ENCODE measurements around the gene ZNF484.
"Not testable (repeated sequence)": the region's sequence is repeated elsewhere in the genome, so short reads cannot be mapped to it uniquely, and the experiment has no call there.

Gene ZNF484

GRCh38 chr9:92857236-92857635 is 20.6 kb downstream of the ZNF484 start:
- Histone ChIP-seq H2AFZ (ENCODE audit: low read length, unreplicated experiment) (no peak overlapping the region), H3K4me1 (ENCODE audit: control insufficient read depth, insufficient read depth, low read length, unreplicated experiment) (no peaks in the 10 kb centered on the region), H3K27me3 (ENCODE audit: insufficient read depth, low read length) (no peaks in the 10 kb centered on the region), H3K4me3 (ENCODE audit: low read depth, low read length) (no peak overlapping the region), H3K36me3 (ENCODE audit: insufficient read depth, low read length) (peaks cover 72% of the 10 kb centered on the region), H3K79me2 (ENCODE audit: control insufficient read depth, insufficient read depth, low read length, unreplicated experiment) (peaks cover 6% of the 10 kb centered on the region), H3K27ac (ENCODE audit: low read depth, low read length) (no peak overlapping the region)

- no peak overlapping the region for H2AFZ ChIP-seq (ENCODE audit: low read length, unreplicated experiment)
- no peaks in the 10 kb centered on the region for H3K27me3 ChIP-seq (ENCODE audit: insufficient read depth, low read length)
- peaks cover 3% of the 10 kb centered on the region for H3K79me2 ChIP-seq (ENCODE audit: control insufficient read depth, insufficient read depth, low read length, unreplicated experiment)
- peaks cover 81% of the 10 kb centered on the region for H3K36me3 ChIP-seq (ENCODE audit: insufficient read depth, low read length)
- no peak overlapping the region for H3K4me3 ChIP-seq (ENCODE audit: low read depth, low read length)
- no peaks in the 10 kb centered on the region for H3K4me1 ChIP-seq (ENCODE audit: control insufficient read depth, insufficient read depth, low read length, unreplicated experiment)
- H3K27ac ChIP-seq (ENCODE audit: low read depth, low read length), result no peak overlapping the region
Measured at GRCh38 chr9:92853716-92854115, 24.1 kb downstream of the ZNF484 start.

GRCh38 chr9:92850898-92851297 is 26.9 kb downstream of the ZNF484 start:
- H2AFZ ChIP-seq (ENCODE audit: low read length, unreplicated experiment), result no peak overlapping the region
- H3K27ac ChIP-seq (ENCODE audit: low read depth, low read length), result no peak overlapping the region
- H3K79me2 ChIP-seq (ENCODE audit: control insufficient read depth, insufficient read depth, low read length, unreplicated experiment), result no peaks in the 10 kb centered on the region
- no peak overlapping the region for H3K4me3 ChIP-seq (ENCODE audit: low read depth, low read length)
- H3K36me3 ChIP-seq (ENCODE audit: insufficient read depth, low read length), result peaks cover 89% of the 10 kb centered on the region
- H3K4me1 ChIP-seq (ENCODE audit: control insufficient read depth, insufficient read depth, low read length, unreplicated experiment), result no peaks in the 10 kb centered on the region
- no peaks in the 10 kb centered on the region for H3K27me3 ChIP-seq (ENCODE audit: insufficient read depth, low read length)

GRCh38 chr9:92848740-92849139 is 29.1 kb downstream of the ZNF484 start:
- H3K27ac ChIP-seq (ENCODE audit: low read depth, low read length); H3K4me1 ChIP-seq (ENCODE audit: control insufficient read depth, insufficient read depth, low read length, unreplicated experiment); H3K79me2 ChIP-seq (ENCODE audit: control insufficient read depth, insufficient read depth, low read length, unreplicated experiment); H3K27me3 ChIP-seq (ENCODE audit: insufficient read depth, low read length); H3K4me3 ChIP-seq (ENCODE audit: low read depth, low read length); H2AFZ ChIP-seq (ENCODE audit: low read length, unreplicated experiment): not testable (repeated sequence)
- H3K36me3 ChIP-seq (ENCODE audit: insufficient read depth, low read length), result peaks cover 82% of the 10 kb centered on the region

GRCh38 chr9:92846662-92847145 is 31.1 kb downstream of the ZNF484 start:
- Histone ChIP-seq H3K36me3 (ENCODE audit: insufficient read depth, low read length) (peaks cover 67% of the 10 kb centered on the region), H2AFZ (ENCODE audit: low read length, unreplicated experiment) (no peak overlapping the region), H3K27me3 (ENCODE audit: insufficient read depth, low read length) (no peaks in the 10 kb centered on the region), H3K27ac (ENCODE audit: low read depth, low read length) (no peak overlapping the region), H3K79me2 (ENCODE audit: control insufficient read depth, insufficient read depth, low read length, unreplicated experiment) (no peaks in the 10 kb centered on the region), H3K4me3 (ENCODE audit: low read depth, low read length) (no peak overlapping the region), H3K4me1 (ENCODE audit: control insufficient read depth, insufficient read depth, low read length, unreplicated experiment) (no peaks in the 10 kb centered on the region)

- not testable (repeated sequence) for H3K4me1 ChIP-seq (ENCODE audit: control insufficient read depth, insufficient read depth, low read length, unreplicated experiment); H3K79me2 ChIP-seq (ENCODE audit: control insufficient read depth, insufficient read depth, low read length, unreplicated experiment); H2AFZ ChIP-seq (ENCODE audit: low read length, unreplicated experiment); H3K36me3 ChIP-seq (ENCODE audit: insufficient read depth, low read length); H3K27me3 ChIP-seq (ENCODE audit: insufficient read depth, low read length); H3K4me3 ChIP-seq (ENCODE audit: low read depth, low read length); H3K27ac ChIP-seq (ENCODE audit: low read depth, low read length)
Measured at GRCh38 chr9:92838411-92838810, 39.4 kb downstream of the ZNF484 start.

- Histone ChIP-seq H2AFZ (ENCODE audit: low read length, unreplicated experiment) (no peak overlapping the region), H3K36me3 (ENCODE audit: insufficient read depth, low read length) (no peaks in the 10 kb centered on the region), H3K4me1 (ENCODE audit: control insufficient read depth, insufficient read depth, low read length, unreplicated experiment) (no peaks in the 10 kb centered on the region), H3K27ac (ENCODE audit: low read depth, low read length) (no peak overlapping the region), H3K27me3 (ENCODE audit: insufficient read depth, low read length) (no peaks in the 10 kb centered on the region), H3K79me2 (ENCODE audit: control insufficient read depth, insufficient read depth, low read length, unreplicated experiment) (no peaks in the 10 kb centered on the region), H3K4me3 (ENCODE audit: low read depth, low read length) (no peak overlapping the region)
Measured at GRCh38 chr9:92837191-92837590, 40.6 kb downstream of the ZNF484 start.

- Histone ChIP-seq H3K4me1 (ENCODE audit: control insufficient read depth, insufficient read depth, low read length, unreplicated experiment) (no peaks in the 10 kb centered on the region), H3K4me3 (ENCODE audit: low read depth, low read length) (no peak overlapping the region), H2AFZ (ENCODE audit: low read length, unreplicated experiment) (no peak overlapping the region), H3K36me3 (ENCODE audit: insufficient read depth, low read length) (no peaks in the 10 kb centered on the region), H3K79me2 (ENCODE audit: control insufficient read depth, insufficient read depth, low read length, unreplicated experiment) (no peaks in the 10 kb centered on the region), H3K27ac (ENCODE audit: low read depth, low read length) (no peak overlapping the region), H3K27me3 (ENCODE audit: insufficient read depth, low read length) (peaks cover 34% of the 10 kb centered on the region)
Measured at GRCh38 chr9:92829420-92829819, 48.4 kb downstream of the ZNF484 start.

- not testable (repeated sequence) for H3K4me1 ChIP-seq (ENCODE audit: control insufficient read depth, insufficient read depth, low read length, unreplicated experiment); H2AFZ ChIP-seq (ENCODE audit: low read length, unreplicated experiment); H3K27ac ChIP-seq (ENCODE audit: low read depth, low read length); H3K36me3 ChIP-seq (ENCODE audit: insufficient read depth, low read length); H3K4me3 ChIP-seq (ENCODE audit: low read depth, low read length); H3K79me2 ChIP-seq (ENCODE audit: control insufficient read depth, insufficient read depth, low read length, unreplicated experiment)
- peaks cover 59% of the 10 kb centered on the region for H3K27me3 ChIP-seq (ENCODE audit: insufficient read depth, low read length)
Measured at GRCh38 chr9:92825065-92825464, 52.8 kb downstream of the ZNF484 start.

GRCh38 chr9:92820964-92821363 is 56.9 kb downstream of the ZNF484 start:
- Histone ChIP-seq H3K36me3 (ENCODE audit: insufficient read depth, low read length) (no peaks in the 10 kb centered on the region), H3K4me3 (ENCODE audit: low read depth, low read length) (no peak overlapping the region), H3K27ac (ENCODE audit: low read depth, low read length) (no peak overlapping the region), H3K27me3 (ENCODE audit: insufficient read depth, low read length) (peaks cover 70% of the 10 kb centered on the region), H3K4me1 (ENCODE audit: control insufficient read depth, insufficient read depth, low read length, unreplicated experiment) (no peaks in the 10 kb centered on the region), H3K79me2 (ENCODE audit: control insufficient read depth, insufficient read depth, low read length, unreplicated experiment) (no peaks in the 10 kb centered on the region), H2AFZ (ENCODE audit: low read length, unreplicated experiment) (no peak overlapping the region)

- H3K4me3 ChIP-seq (ENCODE audit: low read depth, low read length); H3K27ac ChIP-seq (ENCODE audit: low read depth, low read length); H3K36me3 ChIP-seq (ENCODE audit: insufficient read depth, low read length); H3K4me1 ChIP-seq (ENCODE audit: control insufficient read depth, insufficient read depth, low read length, unreplicated experiment); H2AFZ ChIP-seq (ENCODE audit: low read length, unreplicated experiment); H3K79me2 ChIP-seq (ENCODE audit: control insufficient read depth, insufficient read depth, low read length, unreplicated experiment): not testable (repeated sequence)
- peaks cover 70% of the 10 kb centered on the region for H3K27me3 ChIP-seq (ENCODE audit: insufficient read depth, low read length)
Measured at GRCh38 chr9:92819898-92820297, 57.9 kb downstream of the ZNF484 start.

Data from ACC112 (cell line).